ENCODE measurements around the gene NUF2.
"Not testable (repeated sequence)": the region's sequence is repeated elsewhere in the genome, so short reads cannot be mapped to it uniquely, and the experiment has no call there.

NUF2 gene

GRCh38 chr1:163321311-163322305 lies at the start of gene NUF2:
Gene NUF2 (plus strand): TSS chr1:163321954. CDS start chr1:163326052, 4,098 bp downstream.
- DNase-seq: peak; percentile 99

DNA sequence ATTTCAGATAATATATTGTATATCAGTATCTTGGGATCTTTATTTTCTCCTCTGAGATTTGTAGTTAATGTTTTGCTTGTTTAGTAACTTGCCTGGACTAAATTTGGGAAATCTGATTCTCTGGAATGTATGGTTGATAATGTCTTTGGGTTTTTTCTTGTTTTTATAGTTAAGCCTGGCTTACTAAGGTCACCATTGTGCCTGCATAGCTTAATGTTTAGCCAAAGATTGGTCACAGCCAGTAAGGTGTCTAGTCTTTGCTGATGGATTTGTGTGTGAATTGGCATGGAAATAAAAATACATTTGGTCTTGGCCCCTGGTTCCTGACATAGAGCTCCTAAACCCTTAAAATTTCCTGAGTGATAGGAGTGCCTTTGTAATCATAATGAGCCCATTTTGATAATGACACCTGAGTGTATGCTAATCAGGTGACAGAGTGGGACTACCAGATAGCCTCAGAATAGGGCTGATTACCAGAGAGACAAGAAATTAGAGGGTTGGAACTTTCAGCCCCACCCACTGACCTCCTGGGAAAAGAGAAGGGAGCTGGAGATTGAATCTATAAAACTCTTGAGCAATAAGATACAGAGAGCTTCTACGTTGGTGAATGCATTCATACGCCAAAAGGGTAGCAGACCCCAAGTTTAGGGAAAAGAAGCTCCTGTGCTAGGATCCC lies 47.9 kb upstream of the NUF2 start:
- DNase-seq: no peak

DNA sequence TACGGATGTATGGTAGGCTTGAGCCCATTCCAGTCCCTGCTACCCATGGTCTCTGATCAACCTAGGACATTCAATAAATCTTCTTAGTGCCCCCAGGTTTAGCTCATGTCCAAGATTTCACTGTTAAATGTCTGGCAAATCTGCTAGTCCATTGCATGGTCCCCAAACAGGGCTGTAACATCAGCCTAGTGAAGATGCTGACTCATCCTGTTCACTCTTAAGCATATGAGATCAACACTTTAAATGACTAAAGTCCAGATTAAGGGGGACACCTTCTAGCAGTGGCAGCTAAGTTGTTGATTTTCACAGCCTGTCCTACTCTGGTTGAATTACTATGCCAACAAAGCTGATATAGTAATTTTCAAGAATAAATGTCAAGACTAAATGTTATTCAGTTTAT lies 46.5 kb upstream of the NUF2 start:
- DNase-seq: no peak

DNA sequence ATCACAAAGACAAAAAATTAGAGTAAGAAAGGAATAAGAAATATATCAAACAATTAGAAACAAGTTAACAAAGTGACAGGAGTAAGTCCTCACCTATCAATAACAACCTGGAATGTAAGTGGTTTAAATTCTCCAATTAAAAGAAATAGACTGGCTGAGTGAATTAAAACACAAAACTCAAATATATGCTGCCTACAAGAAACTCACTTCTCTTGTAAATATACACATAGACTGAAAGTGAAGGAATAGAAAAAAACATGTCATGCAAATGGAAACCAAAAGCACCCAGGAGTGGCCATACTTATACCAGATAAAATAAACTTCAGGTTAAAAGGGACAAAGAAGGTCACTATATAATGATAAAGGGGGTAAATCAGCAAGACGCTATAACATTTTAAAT lies 43.2 kb upstream of the NUF2 start:
- no peak for DNase-seq

DNA sequence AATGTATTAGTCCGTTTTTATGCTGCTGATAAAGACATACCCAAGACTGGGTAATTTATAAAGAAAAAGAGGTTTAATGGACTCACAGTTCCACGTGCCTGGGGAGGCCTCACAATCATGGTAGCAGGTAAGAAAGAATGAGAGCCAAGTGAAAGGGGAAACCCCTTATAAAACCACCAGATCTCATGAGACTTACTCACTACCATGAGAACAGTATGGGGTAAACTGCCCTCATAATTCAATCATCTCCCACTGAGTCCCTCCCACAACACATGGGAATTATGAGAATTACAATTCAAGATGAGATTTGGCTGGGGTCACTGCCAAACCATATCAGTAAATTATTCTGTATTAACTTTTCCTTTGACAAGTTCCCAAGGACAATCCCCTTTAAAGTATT lies 36.9 kb upstream of the NUF2 start:
- DNase-seq: not testable (repeated sequence)

DNA sequence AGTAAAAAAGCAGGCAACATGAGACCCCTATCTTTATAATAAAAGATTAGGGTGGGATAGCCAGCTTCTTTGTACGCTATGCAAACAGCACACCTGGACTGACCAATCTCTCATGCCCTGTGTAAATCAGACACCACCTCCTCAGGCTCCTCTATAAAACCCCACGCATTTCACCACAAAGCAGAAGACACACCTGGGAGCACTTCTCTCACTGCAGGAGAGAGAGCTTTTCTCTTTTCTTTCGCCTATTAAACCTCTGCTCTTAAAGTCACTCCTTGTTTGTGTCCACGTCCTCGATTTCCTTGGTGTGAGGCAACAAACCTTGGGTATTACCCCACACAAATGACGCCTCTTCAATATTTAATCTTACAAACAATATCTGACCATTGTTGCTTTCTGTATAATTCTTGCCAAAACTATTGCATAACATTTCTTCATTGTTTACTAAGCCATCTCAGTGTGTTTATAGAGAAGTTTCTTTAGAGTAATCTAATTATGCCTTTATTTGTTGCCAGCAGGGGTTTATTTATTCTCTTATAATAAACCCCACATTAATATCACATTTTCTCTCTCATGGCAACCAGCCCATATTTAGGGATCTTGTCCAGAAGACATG lies 31.6 kb upstream of the NUF2 start:
- peak; percentile 63 for DNase-seq

DNA sequence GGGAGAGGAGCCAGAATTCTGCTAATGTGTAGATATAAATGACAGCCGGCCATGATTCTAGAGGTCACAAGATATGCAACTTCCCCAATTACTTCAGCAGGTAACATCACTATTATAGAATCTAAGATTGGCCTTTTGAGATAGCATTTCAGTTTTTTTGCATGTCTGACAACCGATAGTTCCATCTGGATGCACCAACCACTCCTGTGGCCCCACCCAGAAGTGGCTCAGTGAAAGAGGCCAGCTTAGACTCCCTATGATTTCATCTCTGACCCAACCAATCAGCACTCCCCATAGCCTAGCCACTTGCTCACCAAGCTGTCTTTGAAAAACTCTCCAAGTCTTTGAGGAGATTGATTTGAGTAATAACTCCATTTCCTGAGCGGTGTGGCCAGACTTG lies 30.3 kb upstream of the NUF2 start:
- no peak for DNase-seq

DNA sequence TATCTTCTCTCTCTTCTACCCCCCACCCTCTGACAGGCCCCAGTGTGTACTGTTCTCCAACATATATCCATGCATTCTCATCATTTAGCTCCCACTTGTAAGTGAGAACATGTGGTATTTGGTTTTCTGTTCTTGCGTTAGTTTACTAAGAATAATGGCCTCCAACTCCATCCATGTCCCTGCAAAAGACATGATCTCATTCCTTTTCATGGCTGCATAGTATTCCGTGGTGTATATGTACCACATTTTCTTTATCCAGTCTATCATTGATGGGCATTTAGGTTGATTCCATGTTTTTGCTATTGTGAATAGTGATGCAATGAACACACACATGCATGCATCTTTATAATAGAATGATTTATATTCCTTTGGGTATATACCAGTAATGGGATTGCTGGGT lies 29.6 kb upstream of the NUF2 start:
- DNase-seq: not testable (repeated sequence)

GRCh38 chr1:163293497-163293896 lies 28.3 kb upstream of the NUF2 start:
- DNase-seq: not testable (repeated sequence)

DNA sequence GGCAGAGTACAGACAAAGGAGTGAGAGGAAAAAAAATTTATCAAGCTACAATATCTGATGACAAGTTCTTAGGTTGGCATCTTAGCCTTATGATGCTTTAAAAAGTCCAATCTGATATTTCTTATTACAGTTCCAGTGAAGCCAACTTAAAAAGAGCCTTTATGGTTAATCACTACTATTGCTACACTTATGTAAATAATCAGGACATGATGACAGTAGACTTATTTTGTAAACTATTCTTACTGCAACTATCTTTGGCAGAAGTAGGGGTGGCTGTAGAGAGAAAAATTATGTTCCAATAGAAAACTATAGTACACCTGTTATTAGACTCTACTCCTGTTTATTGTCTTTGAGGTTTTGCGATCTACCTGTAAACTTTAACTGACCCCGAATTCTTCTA lies 25.8 kb upstream of the NUF2 start:
- no peak for DNase-seq

- no peak for DNase-seq
These were observed 25.1 kb upstream of the NUF2 start for GRCh38 chr1:163296504-163297263.

DNA sequence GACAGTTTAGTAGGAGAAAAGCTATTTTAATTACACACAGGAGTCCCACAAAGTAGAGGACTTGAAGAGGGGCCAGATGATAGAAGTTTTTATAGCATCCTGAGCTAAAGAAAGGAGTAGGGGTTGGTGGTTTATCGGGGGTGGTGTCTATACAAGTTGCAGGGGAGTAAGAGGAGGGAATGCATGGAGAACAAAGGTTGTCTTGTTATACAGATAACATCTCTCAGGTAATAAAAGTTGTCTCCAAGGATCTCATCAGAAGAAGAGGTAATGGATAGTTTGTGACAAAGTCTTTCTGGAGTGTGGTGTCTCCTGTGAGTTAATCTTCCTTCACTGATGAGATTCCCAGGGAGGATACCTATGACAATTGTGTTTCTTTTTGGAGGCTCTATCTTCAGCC lies 23.4 kb upstream of the NUF2 start:
- DNase-seq: no peak

DNA sequence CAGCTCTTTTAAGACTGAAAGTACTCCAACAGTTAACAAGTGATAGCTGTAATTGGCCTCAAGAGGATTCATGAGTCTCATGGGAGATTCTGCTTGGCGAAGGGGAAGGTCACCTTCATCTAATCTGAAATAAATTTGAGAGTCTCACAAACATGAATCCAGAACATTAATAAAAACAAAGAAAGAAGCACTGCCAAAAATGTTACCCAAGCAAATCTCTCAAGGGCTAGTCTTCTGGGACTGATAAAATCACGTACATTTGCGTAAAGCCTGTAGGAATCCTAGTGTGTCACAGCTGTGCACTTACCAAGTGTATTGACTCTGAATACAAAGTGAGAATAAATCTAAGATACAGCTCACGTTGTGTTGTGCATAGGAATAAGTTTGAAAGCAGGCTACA lies 21.2 kb upstream of the NUF2 start:
- no peak for DNase-seq

DNA sequence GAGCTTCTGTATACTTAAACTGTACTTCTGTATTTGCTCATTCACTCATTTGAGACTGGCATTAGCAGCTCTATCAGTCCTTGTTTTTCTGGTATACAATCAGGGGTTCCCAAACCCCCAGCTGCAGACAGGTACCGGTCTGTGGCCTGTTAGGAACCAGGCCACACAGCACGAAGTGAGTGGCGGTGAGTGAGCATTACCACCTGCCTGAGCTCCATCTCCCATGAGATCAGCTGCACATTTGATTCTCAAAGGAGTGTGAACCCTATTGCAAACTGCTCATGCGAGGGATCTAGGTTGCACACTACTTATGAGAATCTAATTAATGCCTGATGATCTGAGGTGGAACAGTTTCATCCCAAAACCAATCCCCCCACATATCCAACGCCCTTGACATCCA lies 18.2 kb upstream of the NUF2 start:
- no peak for DNase-seq

GRCh38 chr1:163305441-163305840 lies 16.3 kb upstream of the NUF2 start:
- DNase-seq: no peak

DNA sequence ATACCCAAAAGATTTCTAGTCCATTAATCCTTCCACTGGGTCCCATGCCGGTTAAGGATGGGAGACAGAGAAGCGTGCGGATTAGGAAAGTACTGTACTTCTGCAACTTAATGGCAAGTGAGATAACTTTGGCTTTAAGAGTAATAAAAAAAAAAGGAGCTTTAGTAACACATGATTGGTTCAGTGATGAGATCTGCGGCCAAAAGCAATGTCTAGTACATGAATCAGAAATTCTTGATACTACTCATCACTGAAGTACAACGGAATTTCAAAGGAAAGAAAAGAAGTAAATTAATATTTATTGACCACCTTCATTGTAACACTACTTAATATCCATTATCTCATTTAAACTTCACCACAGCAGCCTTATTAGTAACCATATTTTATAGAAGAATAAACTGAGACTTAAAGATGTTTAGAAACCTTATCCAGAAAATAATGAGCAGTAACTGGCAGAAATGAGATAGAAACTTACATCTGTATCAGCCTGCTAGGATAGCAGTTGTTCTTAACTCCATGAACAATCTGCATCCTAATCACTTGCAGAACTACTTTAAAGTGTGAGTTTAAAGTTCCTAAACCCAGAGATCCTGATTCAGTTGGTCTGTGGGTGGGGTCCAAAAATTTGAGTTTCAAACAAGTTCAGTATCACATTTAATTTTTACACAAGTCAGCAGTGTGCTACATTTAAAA lies 14.1 kb upstream of the NUF2 start:
- no peak for DNase-seq

DNA sequence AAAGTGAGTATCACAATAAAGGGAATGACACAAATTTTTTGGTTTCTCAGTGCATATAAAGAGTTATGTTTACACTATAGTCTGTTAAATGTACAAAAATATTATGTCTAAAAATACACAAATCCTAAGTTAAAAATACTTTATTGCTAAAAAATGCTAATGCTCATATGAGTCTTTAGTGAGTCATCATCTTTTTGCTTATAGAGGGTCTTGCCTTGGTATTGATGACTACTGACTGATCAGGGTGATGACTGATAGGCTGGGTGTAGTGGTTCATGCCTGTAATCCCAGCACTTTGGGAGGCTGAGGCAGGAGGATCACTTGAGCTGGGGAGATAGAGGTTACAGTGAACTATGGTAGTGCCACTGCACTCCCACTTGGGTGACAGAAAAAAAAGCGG lies 12.9 kb upstream of the NUF2 start:
- no peak for DNase-seq

- peak; percentile 33 for DNase-seq
These were observed 5.9 kb upstream of the NUF2 start for GRCh38 chr1:163315773-163316374.

GRCh38 chr1:163320891-163321290 lies 863 bp upstream of the NUF2 start:
- no peak for DNase-seq

DNA sequence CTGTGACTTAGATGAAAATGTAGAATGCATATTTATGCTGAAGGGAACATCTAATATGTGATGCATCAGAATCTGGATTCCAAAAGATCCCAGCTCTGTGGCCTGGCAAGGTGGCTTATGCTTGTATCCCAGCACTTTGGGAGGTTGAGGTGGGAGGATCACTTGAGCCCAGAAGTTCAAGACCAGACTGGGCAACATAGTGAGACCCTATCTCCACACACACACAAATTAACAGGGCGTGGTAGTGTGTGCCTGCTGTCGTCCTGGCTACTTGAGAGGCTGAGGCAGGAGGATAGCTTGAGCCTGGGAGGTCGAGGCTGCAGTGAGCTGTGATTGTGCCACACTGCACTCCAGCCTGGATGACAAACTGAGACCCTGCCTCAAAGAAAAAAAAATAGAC lies 1.6 kb downstream of the NUF2 start:
- not testable (repeated sequence) for DNase-seq

GRCh38 chr1:163331116-163331515 lies 9.4 kb downstream of the NUF2 start:
- no peak for DNase-seq

GRCh38 chr1:163335216-163335615 lies 13.5 kb downstream of the NUF2 start:
- no peak for DNase-seq
